ENCODE measurements around the gene ZC3HAV1. TPM values are rescaled to one million over a fixed set of nuclear protein-coding genes. Genes with fewer than 3 reads are reported as not detected.

Gene ZC3HAV1
- total RNA-seq, 1 experiment from 2014 or later, result 38.0 TPM

- TF ChIP-seq, protein P1, sequence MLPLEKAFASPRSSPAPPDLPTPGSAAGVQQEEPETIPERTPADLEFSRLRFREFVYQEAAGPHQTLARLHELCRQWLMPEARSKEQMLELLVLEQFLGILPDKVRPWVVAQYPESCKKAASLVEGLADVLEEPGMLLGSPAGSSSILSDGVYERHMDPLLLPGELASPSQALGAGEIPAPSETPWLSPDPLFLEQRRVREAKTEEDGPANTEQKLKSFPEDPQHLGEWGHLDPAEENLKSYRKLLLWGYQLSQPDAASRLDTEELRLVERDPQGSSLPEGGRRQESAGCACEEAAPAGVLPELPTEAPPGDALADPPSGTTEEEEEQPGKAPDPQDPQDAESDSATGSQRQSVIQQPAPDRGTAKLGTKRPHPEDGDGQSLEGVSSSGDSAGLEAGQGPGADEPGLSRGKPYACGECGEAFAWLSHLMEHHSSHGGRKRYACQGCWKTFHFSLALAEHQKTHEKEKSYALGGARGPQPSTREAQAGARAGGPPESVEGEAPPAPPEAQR (CRISPR knock-in tag; IDR thresholded peaks at IDR 0.05), result no peak
- TF ChIP-seq FOXJ3 (CRISPR knock-in tag; IDR thresholded peaks at IDR 0.05; ENCODE audit: borderline replicate concordance), result no peak
- TF ChIP-seq, protein P2, sequence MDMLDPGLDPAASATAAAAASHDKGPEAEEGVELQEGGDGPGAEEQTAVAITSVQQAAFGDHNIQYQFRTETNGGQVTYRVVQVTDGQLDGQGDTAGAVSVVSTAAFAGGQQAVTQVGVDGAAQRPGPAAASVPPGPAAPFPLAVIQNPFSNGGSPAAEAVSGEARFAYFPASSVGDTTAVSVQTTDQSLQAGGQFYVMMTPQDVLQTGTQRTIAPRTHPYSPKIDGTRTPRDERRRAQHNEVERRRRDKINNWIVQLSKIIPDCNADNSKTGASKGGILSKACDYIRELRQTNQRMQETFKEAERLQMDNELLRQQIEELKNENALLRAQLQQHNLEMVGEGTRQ (CRISPR knock-in tag; IDR thresholded peaks at IDR 0.05), result no peak
These were observed 76.0 kb downstream of the ZC3HAV1 start (continued) for GRCh38 chr7:139033346-139034114.

DNA sequence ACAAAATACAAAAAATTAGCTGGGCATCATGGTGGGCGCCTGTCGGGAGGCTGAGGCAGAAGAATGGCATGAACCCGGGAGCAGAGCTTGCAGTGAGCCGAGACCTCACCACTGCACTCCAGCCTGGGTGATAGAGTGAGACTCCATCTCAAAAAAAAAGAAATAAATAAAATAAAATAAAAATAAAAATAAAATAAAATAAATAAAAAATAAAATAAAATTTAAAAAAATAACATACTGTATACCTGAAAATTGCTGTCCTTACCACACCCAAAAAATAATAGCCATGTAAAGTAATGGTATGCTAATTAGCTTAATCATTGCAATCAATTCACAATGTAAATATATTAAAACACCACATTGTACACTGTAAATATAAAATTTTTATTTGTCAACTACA, 77.0 kb downstream of the ZC3HAV1 start:
- no peak overlapping the region for H3K4me3 Mint-ChIP-seq
- H3K9me3 Mint-ChIP-seq, result no peaks in the 10 kb centered on the region
- ATAC-seq (no peak), DNase-seq (ENCODE audit: low spot score) (no peak)
- ChIA-PET POLR2A (interaction anchor here (0.6 kb wide), 1 partner anchor 19 kb away, joined by 3 read pairs; no protein-coding TSS in a partner anchor), CTCF (no interaction called here)
- peaks cover 44% of the 10 kb centered on the region for H3K36me3 Mint-ChIP-seq
- peaks cover 18% of the 10 kb centered on the region for H3K4me1 Mint-ChIP-seq
- H3K27ac Mint-ChIP-seq, result no peak overlapping the region
- H3K27me3 Mint-ChIP-seq (ENCODE audit: low read depth), result peaks cover 11% of the 10 kb centered on the region; the same call in 1 of the 2 replicates
- peak; percentile 96 for TF ChIP-seq HMGA2 (CRISPR knock-in tag; IDR thresholded peaks at IDR 0.05)
- no peak for TF ChIP-seq STAT6 (CRISPR knock-in tag; conservative IDR thresholded peaks at IDR 0.05; ENCODE audit: low read depth)

DNA sequence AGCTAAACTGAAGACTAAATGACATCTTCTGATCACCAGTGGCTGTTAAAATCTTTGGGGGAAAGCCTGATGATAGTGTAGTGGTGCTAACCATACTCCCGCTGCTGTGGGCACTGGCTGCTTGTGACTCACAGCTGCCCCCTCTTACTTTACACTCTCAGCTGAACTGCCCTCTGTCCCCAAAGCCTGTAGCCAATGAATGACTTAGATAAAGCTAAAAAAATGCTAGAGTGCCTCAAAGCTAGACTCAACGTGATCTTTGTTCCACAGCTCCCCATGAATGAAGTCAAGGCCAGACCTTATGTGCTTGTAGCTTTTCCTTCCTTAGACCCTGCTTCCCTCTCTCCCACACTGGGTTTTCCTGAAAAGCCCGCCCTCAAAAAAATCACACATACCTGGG, 80.2 kb downstream of the ZC3HAV1 start:
- POLR2A ChIA-PET, result interaction anchor here (0.7 kb wide), 1 partner anchor 45 kb away, joined by 4 read pairs; no protein-coding TSS in a partner anchor
- Mint-ChIP-seq H3K4me3 (no peak overlapping the region), H3K27me3 (ENCODE audit: low read depth) (no peaks in the 10 kb centered on the region), H3K9me3 (no peaks in the 10 kb centered on the region), H3K36me3 (peaks cover 64% of the 10 kb centered on the region), H3K27ac (no peak overlapping the region), H3K4me1 (no peaks in the 10 kb centered on the region)
- no peak for ATAC-seq
- DNase-seq (ENCODE audit: low spot score), result no peak
- CTCF ChIA-PET, result no interaction called here
- no peak for TF ChIP-seq RELA (CRISPR knock-in tag; IDR thresholded peaks at IDR 0.05; ENCODE audit: borderline replicate concordance)
- no peak for TF ChIP-seq SP1 (CRISPR knock-in tag; conservative IDR thresholded peaks at IDR 0.05)
- TF ChIP-seq, protein P1 (CRISPR knock-in tag; IDR thresholded peaks at IDR 0.05), result no peak
- no peak for TF ChIP-seq ZNF416 (CRISPR knock-in tag; IDR thresholded peaks at IDR 0.05)
- TF ChIP-seq ZNF396 (CRISPR knock-in tag; IDR thresholded peaks at IDR 0.05; ENCODE audit: borderline replicate concordance), result no peak
- TF ChIP-seq GTF2I (CRISPR knock-in tag; conservative IDR thresholded peaks at IDR 0.05), result no peak
- TF ChIP-seq, protein P3, sequence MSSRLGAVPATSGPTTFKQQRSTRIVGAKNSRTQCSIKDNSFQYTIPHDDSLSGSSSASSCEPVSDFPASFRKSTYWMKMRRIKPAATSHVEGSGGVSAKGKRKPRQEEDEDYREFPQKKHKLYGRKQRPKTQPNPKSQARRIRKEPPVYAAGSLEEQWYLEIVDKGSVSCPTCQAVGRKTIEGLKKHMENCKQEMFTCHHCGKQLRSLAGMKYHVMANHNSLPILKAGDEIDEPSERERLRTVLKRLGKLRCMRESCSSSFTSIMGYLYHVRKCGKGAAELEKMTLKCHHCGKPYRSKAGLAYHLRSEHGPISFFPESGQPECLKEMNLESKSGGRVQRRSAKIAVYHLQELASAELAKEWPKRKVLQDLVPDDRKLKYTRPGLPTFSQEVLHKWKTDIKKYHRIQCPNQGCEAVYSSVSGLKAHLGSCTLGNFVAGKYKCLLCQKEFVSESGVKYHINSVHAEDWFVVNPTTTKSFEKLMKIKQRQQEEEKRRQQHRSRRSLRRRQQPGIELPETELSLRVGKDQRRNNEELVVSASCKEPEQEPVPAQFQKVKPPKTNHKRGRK (CRISPR knock-in tag; IDR thresholded peaks at IDR 0.05; ENCODE audit: borderline replicate concordance), result no peak
- no peak for TF ChIP-seq GABPB1 (CRISPR knock-in tag; IDR thresholded peaks at IDR 0.05)
- TF ChIP-seq IRF2 (CRISPR knock-in tag; IDR thresholded peaks at IDR 0.05; ENCODE audit: borderline replicate concordance, low read depth), result no peak
- TF ChIP-seq NFATC4 (CRISPR knock-in tag; IDR thresholded peaks at IDR 0.05), result no peak
- no peak for TF ChIP-seq ZNF232 (CRISPR knock-in tag; IDR thresholded peaks at IDR 0.05)
- TF ChIP-seq SMAD3 (CRISPR knock-in tag; IDR thresholded peaks at IDR 0.05; ENCODE audit: borderline replicate concordance), result no peak
- TF ChIP-seq, protein P4, sequence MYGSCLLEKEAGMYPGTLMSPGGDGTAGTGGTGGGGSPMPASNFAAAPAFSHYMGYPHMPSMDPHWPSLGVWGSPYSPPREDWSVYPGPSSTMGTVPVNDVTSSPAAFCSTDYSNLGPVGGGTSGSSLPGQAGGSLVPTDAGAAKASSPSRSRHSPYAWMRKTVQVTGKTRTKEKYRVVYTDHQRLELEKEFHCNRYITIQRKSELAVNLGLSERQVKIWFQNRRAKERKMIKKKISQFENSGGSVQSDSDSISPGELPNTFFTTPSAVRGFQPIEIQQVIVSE (CRISPR knock-in tag; IDR thresholded peaks at IDR 0.05; ENCODE audit: borderline replicate concordance), result no peak
- TF ChIP-seq ZNF121 (CRISPR knock-in tag; IDR thresholded peaks at IDR 0.05), result no peak
- TF ChIP-seq, protein P5, sequence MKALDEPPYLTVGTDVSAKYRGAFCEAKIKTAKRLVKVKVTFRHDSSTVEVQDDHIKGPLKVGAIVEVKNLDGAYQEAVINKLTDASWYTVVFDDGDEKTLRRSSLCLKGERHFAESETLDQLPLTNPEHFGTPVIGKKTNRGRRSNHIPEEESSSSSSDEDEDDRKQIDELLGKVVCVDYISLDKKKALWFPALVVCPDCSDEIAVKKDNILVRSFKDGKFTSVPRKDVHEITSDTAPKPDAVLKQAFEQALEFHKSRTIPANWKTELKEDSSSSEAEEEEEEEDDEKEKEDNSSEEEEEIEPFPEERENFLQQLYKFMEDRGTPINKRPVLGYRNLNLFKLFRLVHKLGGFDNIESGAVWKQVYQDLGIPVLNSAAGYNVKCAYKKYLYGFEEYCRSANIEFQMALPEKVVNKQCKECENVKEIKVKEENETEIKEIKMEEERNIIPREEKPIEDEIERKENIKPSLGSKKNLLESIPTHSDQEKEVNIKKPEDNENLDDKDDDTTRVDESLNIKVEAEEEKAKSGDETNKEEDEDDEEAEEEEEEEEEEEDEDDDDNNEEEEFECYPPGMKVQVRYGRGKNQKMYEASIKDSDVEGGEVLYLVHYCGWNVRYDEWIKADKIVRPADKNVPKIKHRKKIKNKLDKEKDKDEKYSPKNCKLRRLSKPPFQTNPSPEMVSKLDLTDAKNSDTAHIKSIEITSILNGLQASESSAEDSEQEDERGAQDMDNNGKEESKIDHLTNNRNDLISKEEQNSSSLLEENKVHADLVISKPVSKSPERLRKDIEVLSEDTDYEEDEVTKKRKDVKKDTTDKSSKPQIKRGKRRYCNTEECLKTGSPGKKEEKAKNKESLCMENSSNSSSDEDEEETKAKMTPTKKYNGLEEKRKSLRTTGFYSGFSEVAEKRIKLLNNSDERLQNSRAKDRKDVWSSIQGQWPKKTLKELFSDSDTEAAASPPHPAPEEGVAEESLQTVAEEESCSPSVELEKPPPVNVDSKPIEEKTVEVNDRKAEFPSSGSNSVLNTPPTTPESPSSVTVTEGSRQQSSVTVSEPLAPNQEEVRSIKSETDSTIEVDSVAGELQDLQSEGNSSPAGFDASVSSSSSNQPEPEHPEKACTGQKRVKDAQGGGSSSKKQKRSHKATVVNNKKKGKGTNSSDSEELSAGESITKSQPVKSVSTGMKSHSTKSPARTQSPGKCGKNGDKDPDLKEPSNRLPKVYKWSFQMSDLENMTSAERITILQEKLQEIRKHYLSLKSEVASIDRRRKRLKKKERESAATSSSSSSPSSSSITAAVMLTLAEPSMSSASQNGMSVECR (CRISPR knock-in tag; IDR thresholded peaks at IDR 0.05; ENCODE audit: borderline replicate concordance), result no peak

Measured in WTC11 (cell line).